Measurements from ENCODE around the gene UCN. TPM values are rescaled to one million over a fixed set of nuclear protein-coding genes. Genes with fewer than 3 reads are reported as not detected.

Gene UCN
- total and polyA plus RNA-seq, 10 of the 15 experiments (the other 5 are each of a cell fraction or from before 2014, with no cell fraction given): 0.10 to 3.8 (median 1.1) TPM; not detected in 1

DNA sequence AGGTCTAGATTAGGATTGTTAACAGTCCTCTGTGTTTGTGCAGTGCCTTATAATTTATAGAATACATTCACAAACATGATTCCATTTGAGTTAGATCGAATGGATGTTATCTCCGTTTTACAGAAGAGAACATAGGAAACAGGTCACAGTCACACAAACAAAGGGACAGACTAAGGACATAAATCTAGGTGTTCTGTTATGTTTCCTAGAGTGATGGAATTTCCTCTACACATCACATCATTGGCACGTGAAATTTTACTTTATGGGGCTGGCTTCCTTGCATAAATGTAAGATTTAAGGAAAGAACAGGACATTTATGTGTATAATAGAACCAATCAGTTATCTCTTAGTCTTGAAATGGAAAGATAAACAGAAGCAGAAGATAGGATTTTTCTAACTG is 19.6 kb downstream of the UCN start:
- Histone ChIP-seq H3K9me3 (replicated peaks; ENCODE audit: control insufficient read depth, insufficient read depth, low read length) (no peaks in the 10 kb centered on the region), H3K4me3 (no peak overlapping the region), H3K4me1 (ENCODE audit: control insufficient read depth, insufficient read depth, low read length) (no peaks in the 10 kb centered on the region), H3K36me3 (ENCODE audit: control insufficient read depth in 2 of 2, insufficient read depth in 2 of 2, low read length in 1 of 2) (no peaks in the 10 kb centered on the region), H3K27me3 (replicated peaks in 1 of 2; ENCODE audit: control insufficient read depth in 2 of 2, insufficient read depth in 2 of 2, low read length in 1 of 2) (no peaks in the 10 kb centered on the region; a peak in 1 of 4 replicates), H3K4me2 (ENCODE audit: control insufficient read depth, insufficient read depth) (no peak overlapping the region), H3K27ac (ENCODE audit: control insufficient read depth, insufficient read depth) (no peak overlapping the region), H3K79me2 (ENCODE audit: control insufficient read depth, insufficient read depth, low read length) (no peaks in the 10 kb centered on the region), H4K20me1 (ENCODE audit: control insufficient read depth, insufficient read depth) (no peaks in the 10 kb centered on the region), H2AFZ (ENCODE audit: control insufficient read depth, low read depth, low read length) (no peak overlapping the region), H3K9ac (ENCODE audit: control insufficient read depth, insufficient read depth, low read length) (no peak overlapping the region)
- WGBS (ENCODE audit: insufficient coverage, insufficient replicate concordance, low lambda C conversion rate, missing lambda C conversion rate): 0% methylated on average over 3 of the region's 3 CpGs
- no peak for ATAC-seq
- intact Hi-C loops (cut with micrococcal nuclease; ENCODE audit: unreplicated experiment) (loop anchor here (10.0 kb wide), 1 partner anchor 114 kb away; no protein-coding TSS in a partner anchor), in situ Hi-C loops (cut with MboI) (no loop called here)
- ChIA-PET RAD21 (ENCODE audit: unreplicated experiment) (no interaction called here), CTCF (interaction anchor here (1.2 to 4.8 kb wide), 3 partner anchors 9 to 443 kb away, joined by 4 to 27 read pairs (median 18); no protein-coding TSS in a partner anchor), SMC1A (ENCODE audit: uncharacterized antibody, unreplicated experiment) (interaction anchor here (1.3 kb wide), 1 partner anchor 9 kb away, joined by 3 read pairs; no protein-coding TSS in a partner anchor), POLR2A (no interaction called here)
- FAIRE-seq: no peak
- TF ChIP-seq IRF4 (IDR thresholded peaks at IDR 0.05; ENCODE audit: low read depth, low read length): no peak
- TF ChIP-seq SMC3 (IDR thresholded peaks at IDR 0.05; ENCODE audit: borderline replicate concordance, low read length): no peak
- no peak for TF ChIP-seq GABPA (IDR thresholded peaks at IDR 0.05; ENCODE audit: low read depth)
- no peak for DNase-seq (ENCODE audit: low read depth, low spot score)
- BruUV-seq (replicated peaks): no TSS peak

GRCh38 chr2:27285481-27285880 is 22.8 kb downstream of the UCN start:
- Histone ChIP-seq H4K20me1 (ENCODE audit: control insufficient read depth, insufficient read depth) (no peaks in the 10 kb centered on the region), H3K27me3 (replicated peaks in 1 of 2; ENCODE audit: control insufficient read depth in 2 of 2, insufficient read depth in 2 of 2, low read length in 1 of 2) (peaks cover 0 to 6% of the 10 kb centered on the region in 2 experiments; a peak in 3 of 4 replicates), H2AFZ (ENCODE audit: control insufficient read depth, low read depth, low read length) (no peak overlapping the region), H3K9ac (ENCODE audit: control insufficient read depth, insufficient read depth, low read length) (no peak overlapping the region), H3K4me3 (no peak overlapping the region), H3K4me2 (ENCODE audit: control insufficient read depth, insufficient read depth) (no peak overlapping the region), H3K9me3 (replicated peaks; ENCODE audit: control insufficient read depth, insufficient read depth, low read length) (no peaks in the 10 kb centered on the region), H3K27ac (ENCODE audit: control insufficient read depth, insufficient read depth) (no peak overlapping the region), H3K79me2 (ENCODE audit: control insufficient read depth, insufficient read depth, low read length) (no peaks in the 10 kb centered on the region), H3K4me1 (ENCODE audit: control insufficient read depth, insufficient read depth, low read length) (no peaks in the 10 kb centered on the region), H3K36me3 (ENCODE audit: control insufficient read depth in 2 of 2, insufficient read depth in 2 of 2, low read length in 1 of 2) (no peaks in the 10 kb centered on the region)
- ATAC-seq (no peak), FAIRE-seq (no peak), DNase-seq (ENCODE audit: low read depth, low spot score) (no peak)
- intact Hi-C loops (cut with micrococcal nuclease; ENCODE audit: unreplicated experiment): loop anchor here (10.0 kb wide), 1 partner anchor 111 kb away; no protein-coding TSS in a partner anchor
- in situ Hi-C loops (cut with MboI): no loop called here
- ChIA-PET POLR2A (no interaction called here), SMC1A (ENCODE audit: uncharacterized antibody, unreplicated experiment) (no interaction called here), RAD21 (ENCODE audit: unreplicated experiment) (no interaction called here), CTCF (interaction anchor here (0.6 to 4.8 kb wide), 3 partner anchors 17 to 704 kb away, joined by 3 to 27 read pairs (median 6); no protein-coding TSS in a partner anchor)
- WGBS (ENCODE audit: insufficient coverage, insufficient replicate concordance, low lambda C conversion rate, missing lambda C conversion rate): 2% methylated on average over 6 of the region's 6 CpGs
- no TSS peak for BruUV-seq (replicated peaks)
- TF ChIP-seq CBX5 (IDR thresholded peaks at IDR 0.05; ENCODE audit: low read depth) (no peak), ZSCAN29 (IDR thresholded peaks at IDR 0.05) (no peak), IRF4 (IDR thresholded peaks at IDR 0.05; ENCODE audit: low read depth, low read length) (no peak), PRDM15 (CRISPR knock-in tag; IDR thresholded peaks at IDR 0.05) (no peak), BHLHE40 (IDR thresholded peaks at IDR 0.05; ENCODE audit: borderline replicate concordance in 1 of 2, low read depth in 2 of 2, low read length in 1 of 2) (no peak)
- TF ChIP-seq, protein P1, sequence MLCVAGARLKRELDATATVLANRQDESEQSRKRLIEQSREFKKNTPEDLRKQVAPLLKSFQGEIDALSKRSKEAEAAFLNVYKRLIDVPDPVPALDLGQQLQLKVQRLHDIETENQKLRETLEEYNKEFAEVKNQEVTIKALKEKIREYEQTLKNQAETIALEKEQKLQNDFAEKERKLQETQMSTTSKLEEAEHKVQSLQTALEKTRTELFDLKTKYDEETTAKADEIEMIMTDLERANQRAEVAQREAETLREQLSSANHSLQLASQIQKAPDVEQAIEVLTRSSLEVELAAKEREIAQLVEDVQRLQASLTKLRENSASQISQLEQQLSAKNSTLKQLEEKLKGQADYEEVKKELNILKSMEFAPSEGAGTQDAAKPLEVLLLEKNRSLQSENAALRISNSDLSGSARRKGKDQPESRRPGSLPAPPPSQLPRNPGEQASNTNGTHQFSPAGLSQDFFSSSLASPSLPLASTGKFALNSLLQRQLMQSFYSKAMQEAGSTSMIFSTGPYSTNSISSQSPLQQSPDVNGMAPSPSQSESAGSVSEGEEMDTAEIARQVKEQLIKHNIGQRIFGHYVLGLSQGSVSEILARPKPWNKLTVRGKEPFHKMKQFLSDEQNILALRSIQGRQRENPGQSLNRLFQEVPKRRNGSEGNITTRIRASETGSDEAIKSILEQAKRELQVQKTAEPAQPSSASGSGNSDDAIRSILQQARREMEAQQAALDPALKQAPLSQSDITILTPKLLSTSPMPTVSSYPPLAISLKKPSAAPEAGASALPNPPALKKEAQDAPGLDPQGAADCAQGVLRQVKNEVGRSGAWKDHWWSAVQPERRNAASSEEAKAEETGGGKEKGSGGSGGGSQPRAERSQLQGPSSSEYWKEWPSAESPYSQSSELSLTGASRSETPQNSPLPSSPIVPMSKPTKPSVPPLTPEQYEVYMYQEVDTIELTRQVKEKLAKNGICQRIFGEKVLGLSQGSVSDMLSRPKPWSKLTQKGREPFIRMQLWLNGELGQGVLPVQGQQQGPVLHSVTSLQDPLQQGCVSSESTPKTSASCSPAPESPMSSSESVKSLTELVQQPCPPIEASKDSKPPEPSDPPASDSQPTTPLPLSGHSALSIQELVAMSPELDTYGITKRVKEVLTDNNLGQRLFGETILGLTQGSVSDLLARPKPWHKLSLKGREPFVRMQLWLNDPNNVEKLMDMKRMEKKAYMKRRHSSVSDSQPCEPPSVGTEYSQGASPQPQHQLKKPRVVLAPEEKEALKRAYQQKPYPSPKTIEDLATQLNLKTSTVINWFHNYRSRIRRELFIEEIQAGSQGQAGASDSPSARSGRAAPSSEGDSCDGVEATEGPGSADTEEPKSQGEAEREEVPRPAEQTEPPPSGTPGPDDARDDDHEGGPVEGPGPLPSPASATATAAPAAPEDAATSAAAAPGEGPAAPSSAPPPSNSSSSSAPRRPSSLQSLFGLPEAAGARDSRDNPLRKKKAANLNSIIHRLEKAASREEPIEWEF (IDR thresholded peaks at IDR 0.05; ENCODE audit: insufficient replicate concordance, low read depth, low read length): no peak

Data from GM12878 (cell line).